GM12801 (cell line): ENCODE data around the gene ATP10A.

ENCODE experiments used
- CTCF ChIP-seq: IDR thresholded peaks from one replicate; pipeline ENCODE4 v1.5.1; 2011; ENCODE audit warnings: control low read depth; ENCODE audit not compliant: insufficient read length; ENCODE audit errors: extremely low read depth

The ATP10A gene

GRCh38 chr15:25717127-25717456, 146.0 kb downstream of the ATP10A start:
- no peak for TF ChIP-seq CTCF

- no peak for TF ChIP-seq CTCF
Measured at GRCh38 chr15:25716414-25717126, 146.6 kb downstream of the ATP10A start.

- no peak for TF ChIP-seq CTCF
Measured at GRCh38 chr15:25715536-25716413, 147.4 kb downstream of the ATP10A start.

- no peak for TF ChIP-seq CTCF
Measured at GRCh38 chr15:25714538-25714840, 148.6 kb downstream of the ATP10A start.

GRCh38 chr15:25713736-25714537, 149.2 kb downstream of the ATP10A start:
- no peak for TF ChIP-seq CTCF

- no peak for TF ChIP-seq CTCF
Measured at GRCh38 chr15:25712961-25713355, 150.2 kb downstream of the ATP10A start.
